ENCODE data around the gene FDCSP.

Gene FDCSP

DNA sequence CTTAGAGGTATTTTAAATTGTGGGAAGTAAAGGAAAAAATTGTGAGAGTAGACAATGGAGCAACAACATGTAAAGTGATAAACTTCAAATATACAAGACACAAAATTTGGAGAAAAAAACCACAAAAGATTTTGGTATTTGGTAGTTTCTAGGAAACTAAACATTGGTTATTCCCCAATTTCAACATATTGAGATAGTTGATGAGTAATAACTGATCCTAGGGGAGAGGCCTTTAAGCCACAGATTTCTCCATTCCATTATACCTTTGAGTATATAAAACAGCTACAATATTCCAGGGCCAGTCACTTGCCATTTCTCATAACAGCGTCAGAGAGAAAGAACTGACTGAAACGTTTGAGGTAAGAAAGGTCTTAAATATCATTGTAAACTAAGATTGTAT lies at the start of gene FDCSP:
TSS of gene FDCSP (plus strand) at position 301 of the 400 bp plus-strand sequence. CDS start 5,071 bp downstream, outside the sequence.
- no peaks in the 10 kb centered on the region for H3K36me3 ChIP-seq (ENCODE audit: control insufficient read depth, insufficient read depth, low read length)

GRCh38 chr4:70177090-70177489 lies 48.8 kb upstream of the FDCSP start:
- no peaks in the 10 kb centered on the region for H3K36me3 ChIP-seq (ENCODE audit: control insufficient read depth, insufficient read depth, low read length)
- no peak overlapping the region for H3K4me3 ChIP-seq (ENCODE audit: low read length)
- H3K27me3 ChIP-seq (ENCODE audit: control insufficient read depth, insufficient read depth, low read length): no peaks in the 10 kb centered on the region
- H3K4me1 ChIP-seq (ENCODE audit: control insufficient read depth, insufficient read depth, low read length): no peaks in the 10 kb centered on the region
- H3K27ac ChIP-seq (ENCODE audit: low read depth, low read length): no peak overlapping the region
- no peak overlapping the region for H3K9ac ChIP-seq (ENCODE audit: low read length)

More for the DNA sequence above, at the start of gene FDCSP:
- Histone ChIP-seq H3K27me3 (ENCODE audit: control insufficient read depth, insufficient read depth, low read length) (no peaks in the 10 kb centered on the region), H3K4me3 (ENCODE audit: low read length) (no peak within 1 kb of the TSS), H3K9ac (ENCODE audit: low read length) (no peak within 1 kb of the TSS), H3K4me1 (ENCODE audit: control insufficient read depth, insufficient read depth, low read length) (no peaks in the 10 kb centered on the region), H3K27ac (ENCODE audit: low read depth, low read length) (no peak within 1 kb of the TSS)

- Histone ChIP-seq H3K36me3 (ENCODE audit: control insufficient read depth, insufficient read depth, low read length) (no peaks in the 10 kb centered on the region), H3K27ac (ENCODE audit: low read depth, low read length) (no peak overlapping the region), H3K9ac (ENCODE audit: low read length) (no peak overlapping the region), H3K4me3 (ENCODE audit: low read length) (no peak overlapping the region), H3K27me3 (ENCODE audit: control insufficient read depth, insufficient read depth, low read length) (no peaks in the 10 kb centered on the region), H3K4me1 (ENCODE audit: control insufficient read depth, insufficient read depth, low read length) (no peaks in the 10 kb centered on the region)
Observed at GRCh38 chr4:70178075-70178660, 47.8 kb upstream of the FDCSP start.

DNA sequence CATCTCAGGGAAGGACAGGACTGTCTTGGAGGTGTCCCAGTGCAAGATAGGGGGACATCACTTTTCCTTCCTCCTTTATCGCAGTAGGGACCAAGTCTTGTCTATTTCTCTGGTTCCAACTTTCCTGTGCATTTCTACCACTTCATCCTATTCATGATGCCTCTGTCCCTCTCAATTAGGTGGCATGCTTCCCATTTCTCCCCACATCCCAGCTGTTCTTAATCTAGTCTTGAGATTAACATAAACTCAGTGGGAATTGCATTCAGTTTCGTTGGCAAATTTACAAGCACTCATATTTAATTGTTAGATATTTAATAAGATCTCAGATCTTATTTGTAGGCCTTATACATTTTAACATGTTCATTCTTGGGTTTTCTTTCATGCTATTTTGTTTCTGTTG lies 46.1 kb upstream of the FDCSP start:
- no peaks in the 10 kb centered on the region for H3K27me3 ChIP-seq (ENCODE audit: control insufficient read depth, insufficient read depth, low read length)
- no peak overlapping the region for H3K27ac ChIP-seq (ENCODE audit: low read depth, low read length)
- H3K9ac ChIP-seq (ENCODE audit: low read length): no peak overlapping the region
- no peaks in the 10 kb centered on the region for H3K4me1 ChIP-seq (ENCODE audit: control insufficient read depth, insufficient read depth, low read length)
- no peaks in the 10 kb centered on the region for H3K36me3 ChIP-seq (ENCODE audit: control insufficient read depth, insufficient read depth, low read length)
- H3K4me3 ChIP-seq (ENCODE audit: low read length): no peak overlapping the region

GRCh38 chr4:70181864-70182263 lies 44.1 kb upstream of the FDCSP start:
- H3K27me3 ChIP-seq (ENCODE audit: control insufficient read depth, insufficient read depth, low read length): no peaks in the 10 kb centered on the region
- H3K4me1 ChIP-seq (ENCODE audit: control insufficient read depth, insufficient read depth, low read length): no peaks in the 10 kb centered on the region
- H3K9ac ChIP-seq (ENCODE audit: low read length): no peak overlapping the region
- no peak overlapping the region for H3K27ac ChIP-seq (ENCODE audit: low read depth, low read length)
- H3K4me3 ChIP-seq (ENCODE audit: low read length): no peak overlapping the region
- H3K36me3 ChIP-seq (ENCODE audit: control insufficient read depth, insufficient read depth, low read length): no peaks in the 10 kb centered on the region

DNA sequence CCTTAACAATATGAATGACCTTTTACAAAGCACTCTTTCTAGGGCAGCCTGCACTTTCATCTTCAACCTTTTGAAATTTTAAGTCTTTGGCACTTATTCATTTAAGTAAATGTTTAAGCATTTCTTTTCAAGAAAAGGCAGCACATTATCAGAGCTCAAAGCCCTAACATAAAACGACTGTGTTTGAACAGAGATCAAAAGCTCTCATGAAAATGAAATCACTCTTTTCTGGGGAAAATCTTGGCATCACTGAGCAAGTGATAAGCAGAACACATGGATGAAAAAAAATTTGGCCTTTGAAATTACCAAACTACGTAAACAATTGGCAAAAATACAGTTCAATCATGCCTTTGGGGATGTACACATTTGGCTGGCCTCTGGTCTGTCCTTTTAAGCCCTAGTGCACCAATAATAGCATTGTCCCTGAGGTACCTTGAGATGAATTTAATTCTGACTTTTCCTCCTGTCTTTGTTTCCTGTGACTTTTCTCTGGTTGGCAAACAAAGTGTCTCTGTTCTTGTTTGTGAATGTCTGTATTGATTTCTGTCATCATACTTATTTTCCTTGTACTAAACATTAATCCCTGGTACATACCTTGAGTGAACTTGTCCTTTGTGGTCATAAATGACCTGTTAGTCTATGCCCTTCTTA lies 43.3 kb upstream of the FDCSP start:
- no peaks in the 10 kb centered on the region for H3K27me3 ChIP-seq (ENCODE audit: control insufficient read depth, insufficient read depth, low read length)
- no peak overlapping the region for H3K27ac ChIP-seq (ENCODE audit: low read depth, low read length)
- H3K9ac ChIP-seq (ENCODE audit: low read length): no peak overlapping the region
- H3K4me3 ChIP-seq (ENCODE audit: low read length): no peak overlapping the region
- no peaks in the 10 kb centered on the region for H3K36me3 ChIP-seq (ENCODE audit: control insufficient read depth, insufficient read depth, low read length)
- no peaks in the 10 kb centered on the region for H3K4me1 ChIP-seq (ENCODE audit: control insufficient read depth, insufficient read depth, low read length)

DNA sequence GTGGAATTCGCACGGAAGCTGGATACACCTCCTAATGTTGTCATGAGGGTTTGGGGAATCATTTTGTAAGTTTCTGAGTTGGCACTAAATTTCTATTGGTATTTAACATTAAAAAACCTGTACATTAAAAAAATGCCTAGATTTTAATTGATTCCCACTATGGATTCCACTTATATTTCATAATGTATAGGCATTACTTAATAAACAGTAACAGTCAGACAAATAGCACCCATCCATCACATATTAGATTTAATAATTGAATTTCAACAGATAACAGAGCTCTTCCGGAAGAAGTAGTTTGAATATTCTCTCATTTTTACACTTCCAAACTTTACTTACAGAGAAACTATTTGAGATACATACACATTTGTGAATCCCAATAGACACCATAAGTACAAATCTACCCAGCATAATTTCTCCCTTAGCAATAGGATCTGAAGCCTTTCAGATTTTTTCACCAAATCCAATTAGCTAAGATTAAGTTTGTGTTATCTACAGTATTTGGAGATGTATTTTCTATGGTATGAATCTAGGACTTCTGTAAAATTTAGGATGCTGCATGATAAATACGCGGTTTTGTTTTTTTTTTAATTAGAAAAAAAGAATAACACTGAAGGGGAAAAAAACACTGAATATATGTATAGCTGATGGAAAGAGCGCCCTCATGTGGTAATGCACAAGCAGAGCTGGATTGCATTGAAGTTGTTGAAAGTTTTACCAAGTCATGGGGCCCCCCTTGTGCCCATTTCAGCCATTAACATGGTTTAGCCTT lies 42.6 kb upstream of the FDCSP start:
- Histone ChIP-seq H3K27ac (ENCODE audit: low read depth, low read length) (no peak overlapping the region), H3K27me3 (ENCODE audit: control insufficient read depth, insufficient read depth, low read length) (no peaks in the 10 kb centered on the region), H3K4me1 (ENCODE audit: control insufficient read depth, insufficient read depth, low read length) (no peaks in the 10 kb centered on the region), H3K4me3 (ENCODE audit: low read length) (no peak overlapping the region), H3K36me3 (ENCODE audit: control insufficient read depth, insufficient read depth, low read length) (no peaks in the 10 kb centered on the region), H3K9ac (ENCODE audit: low read length) (no peak overlapping the region)

DNA sequence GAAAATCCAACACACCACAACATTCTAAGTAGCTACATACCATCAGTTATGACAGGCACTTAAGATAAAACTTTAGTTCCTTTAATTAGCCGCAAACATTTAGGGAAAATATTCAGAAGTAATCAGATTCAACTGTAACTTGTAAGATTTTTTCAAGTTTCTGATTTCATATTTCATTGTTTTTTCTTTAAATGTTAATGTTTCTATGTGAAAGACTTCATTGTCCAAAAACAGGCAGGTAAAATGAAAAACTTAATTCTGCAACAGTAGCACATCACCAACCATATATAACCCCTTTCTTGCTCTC lies 42.0 kb upstream of the FDCSP start:
- Histone ChIP-seq H3K27ac (ENCODE audit: low read depth, low read length) (no peak overlapping the region), H3K36me3 (ENCODE audit: control insufficient read depth, insufficient read depth, low read length) (no peaks in the 10 kb centered on the region), H3K4me1 (ENCODE audit: control insufficient read depth, insufficient read depth, low read length) (no peaks in the 10 kb centered on the region), H3K9ac (ENCODE audit: low read length) (no peak overlapping the region), H3K27me3 (ENCODE audit: control insufficient read depth, insufficient read depth, low read length) (no peaks in the 10 kb centered on the region), H3K4me3 (ENCODE audit: low read length) (no peak overlapping the region)

- Histone ChIP-seq H3K27me3 (ENCODE audit: control insufficient read depth, insufficient read depth, low read length) (no peaks in the 10 kb centered on the region), H3K9ac (ENCODE audit: low read length) (no peak overlapping the region), H3K36me3 (ENCODE audit: control insufficient read depth, insufficient read depth, low read length) (no peaks in the 10 kb centered on the region), H3K4me3 (ENCODE audit: low read length) (no peak overlapping the region), H3K4me1 (ENCODE audit: control insufficient read depth, insufficient read depth, low read length) (no peaks in the 10 kb centered on the region), H3K27ac (ENCODE audit: low read depth, low read length) (no peak overlapping the region)
Observed at GRCh38 chr4:70187216-70187615, 38.7 kb upstream of the FDCSP start.

DNA sequence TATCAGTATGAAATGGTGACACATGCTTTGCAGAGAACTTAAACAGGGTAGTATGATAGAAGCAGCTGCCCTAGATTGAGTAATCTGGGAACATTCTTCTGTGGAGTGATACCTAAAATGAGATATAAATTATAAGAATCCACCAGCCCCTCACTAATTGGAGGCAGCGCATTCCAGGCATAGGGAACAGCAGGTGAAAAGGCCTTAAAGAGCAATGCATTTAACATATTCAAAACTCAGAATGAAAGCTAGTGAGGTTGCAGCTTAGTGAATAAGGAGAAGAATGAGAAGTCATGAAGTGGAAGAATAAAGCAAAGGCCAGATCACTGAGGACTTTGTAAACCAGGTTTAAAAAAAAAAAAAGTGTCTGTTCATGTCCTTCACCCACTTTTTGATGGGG lies 35.3 kb upstream of the FDCSP start:
- no peak overlapping the region for H3K9ac ChIP-seq (ENCODE audit: low read length)
- no peaks in the 10 kb centered on the region for H3K4me1 ChIP-seq (ENCODE audit: control insufficient read depth, insufficient read depth, low read length)
- H3K4me3 ChIP-seq (ENCODE audit: low read length): no peak overlapping the region
- H3K36me3 ChIP-seq (ENCODE audit: control insufficient read depth, insufficient read depth, low read length): no peaks in the 10 kb centered on the region
- no peaks in the 10 kb centered on the region for H3K27me3 ChIP-seq (ENCODE audit: control insufficient read depth, insufficient read depth, low read length)
- no peak overlapping the region for H3K27ac ChIP-seq (ENCODE audit: low read depth, low read length)

DNA sequence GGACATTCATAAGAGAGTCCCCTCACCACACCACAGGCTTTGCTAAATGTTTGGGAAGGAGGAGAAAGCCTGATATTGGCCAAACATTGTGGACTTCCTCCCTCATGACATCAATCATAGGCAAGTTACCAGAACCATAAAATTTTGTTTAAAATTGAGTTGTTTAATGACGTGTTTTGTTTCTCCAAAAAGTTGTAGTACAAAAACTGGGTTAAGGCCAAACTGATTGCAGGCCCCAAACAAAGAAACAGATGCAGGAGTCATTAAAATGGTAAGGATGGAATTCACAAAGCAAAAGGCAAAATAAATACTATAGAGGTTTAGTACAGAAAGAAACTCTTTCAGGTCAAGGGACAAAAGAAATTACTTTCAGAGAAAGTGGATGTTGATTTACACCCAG lies 34.3 kb upstream of the FDCSP start:
- Histone ChIP-seq H3K36me3 (ENCODE audit: control insufficient read depth, insufficient read depth, low read length) (no peaks in the 10 kb centered on the region), H3K4me1 (ENCODE audit: control insufficient read depth, insufficient read depth, low read length) (no peaks in the 10 kb centered on the region), H3K27ac (ENCODE audit: low read depth, low read length) (no peak overlapping the region), H3K9ac (ENCODE audit: low read length) (no peak overlapping the region), H3K4me3 (ENCODE audit: low read length) (no peak overlapping the region), H3K27me3 (ENCODE audit: control insufficient read depth, insufficient read depth, low read length) (no peaks in the 10 kb centered on the region)

DNA sequence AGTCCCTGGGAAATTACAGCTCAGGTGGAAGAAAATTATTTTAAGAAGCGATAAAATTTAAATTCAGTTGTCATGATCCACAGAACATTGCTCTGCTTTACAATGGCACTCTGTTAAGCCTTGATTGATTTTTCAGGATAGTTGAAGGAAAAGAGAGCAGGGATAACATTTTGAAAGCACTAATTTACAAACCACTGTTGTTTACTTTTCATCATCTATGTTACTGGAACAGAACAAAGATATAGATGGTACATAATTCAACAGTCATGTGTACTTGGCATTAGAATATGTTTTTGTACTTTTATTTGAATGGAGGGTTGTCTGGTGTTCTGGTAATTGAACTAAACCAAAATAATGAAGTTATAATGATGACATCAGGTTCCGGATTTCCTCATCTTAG lies 33.0 kb upstream of the FDCSP start:
- Histone ChIP-seq H3K4me1 (ENCODE audit: control insufficient read depth, insufficient read depth, low read length) (no peaks in the 10 kb centered on the region), H3K9ac (ENCODE audit: low read length) (no peak overlapping the region), H3K27ac (ENCODE audit: low read depth, low read length) (no peak overlapping the region), H3K36me3 (ENCODE audit: control insufficient read depth, insufficient read depth, low read length) (no peaks in the 10 kb centered on the region), H3K4me3 (ENCODE audit: low read length) (no peak overlapping the region), H3K27me3 (ENCODE audit: control insufficient read depth, insufficient read depth, low read length) (no peaks in the 10 kb centered on the region)

DNA sequence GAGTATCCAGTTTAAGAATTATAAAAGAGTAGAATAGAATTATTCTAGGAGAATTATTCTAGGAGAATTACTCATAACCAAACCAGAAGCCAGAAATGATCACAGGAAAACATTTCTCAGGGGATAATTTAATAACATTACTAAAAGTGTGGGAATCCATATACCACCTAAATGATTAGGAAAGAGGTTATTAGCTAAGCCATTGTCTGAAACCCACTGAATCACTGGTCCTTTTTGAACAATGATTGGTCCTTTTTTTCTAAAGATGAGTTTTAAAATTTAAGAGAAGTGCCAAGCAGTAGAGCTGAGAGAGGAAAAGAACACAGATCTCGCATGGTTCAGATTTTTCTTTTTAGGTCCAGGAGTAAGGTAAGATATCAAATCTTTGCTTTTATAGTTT lies 30.5 kb upstream of the FDCSP start, which contains the start of gene ODAM:
TSS of gene ODAM (plus strand) at position 301 of the 400 bp plus-strand sequence. CDS start 819 bp downstream, outside the sequence.
- Histone ChIP-seq H3K36me3 (ENCODE audit: control insufficient read depth, insufficient read depth, low read length) (no peaks in the 10 kb centered on the region), H3K27ac (ENCODE audit: low read depth, low read length) (no peak within 1 kb of the TSS), H3K27me3 (ENCODE audit: control insufficient read depth, insufficient read depth, low read length) (no peaks in the 10 kb centered on the region), H3K4me3 (ENCODE audit: low read length) (no peak within 1 kb of the TSS), H3K4me1 (ENCODE audit: control insufficient read depth, insufficient read depth, low read length) (no peaks in the 10 kb centered on the region), H3K9ac (ENCODE audit: low read length) (no peak within 1 kb of the TSS)

Measured in rectal smooth muscle tissue (tissue), 1 donor.